IMR-90 (cell line): ENCODE measurements around the gene LBHD2.

Experiments used
- CEBPB ChIP-seq: IDR thresholded peaks from 2 replicates; pipeline ENCODE4 v1.6.1; 2012; ENCODE audit warnings: low read depth, low read length, improper control_type of control experiment
- POLR2A ChIP-seq: IDR thresholded peaks from 2 replicates; pipeline ENCODE4 v1.6.1; 2012; ENCODE audit warnings: mild to moderate bottlenecking, low read depth, low read length
- USF2 ChIP-seq: fragments of 150-350 bp; IDR thresholded peaks from 2 replicates; pipeline ENCODE4 v1.6.1; 2017; ENCODE audit warnings: mild to moderate bottlenecking, antibody characterized with exemption, low read length, low read depth
- TF ChIP-seq, protein P1 (sequence below): conservative IDR thresholded peaks from 2 replicates; pipeline ENCODE4 v1.5.1; 2012; ENCODE audit warnings: mild to moderate bottlenecking, low read depth, low read length, improper control_type of control experiment

DNA sequence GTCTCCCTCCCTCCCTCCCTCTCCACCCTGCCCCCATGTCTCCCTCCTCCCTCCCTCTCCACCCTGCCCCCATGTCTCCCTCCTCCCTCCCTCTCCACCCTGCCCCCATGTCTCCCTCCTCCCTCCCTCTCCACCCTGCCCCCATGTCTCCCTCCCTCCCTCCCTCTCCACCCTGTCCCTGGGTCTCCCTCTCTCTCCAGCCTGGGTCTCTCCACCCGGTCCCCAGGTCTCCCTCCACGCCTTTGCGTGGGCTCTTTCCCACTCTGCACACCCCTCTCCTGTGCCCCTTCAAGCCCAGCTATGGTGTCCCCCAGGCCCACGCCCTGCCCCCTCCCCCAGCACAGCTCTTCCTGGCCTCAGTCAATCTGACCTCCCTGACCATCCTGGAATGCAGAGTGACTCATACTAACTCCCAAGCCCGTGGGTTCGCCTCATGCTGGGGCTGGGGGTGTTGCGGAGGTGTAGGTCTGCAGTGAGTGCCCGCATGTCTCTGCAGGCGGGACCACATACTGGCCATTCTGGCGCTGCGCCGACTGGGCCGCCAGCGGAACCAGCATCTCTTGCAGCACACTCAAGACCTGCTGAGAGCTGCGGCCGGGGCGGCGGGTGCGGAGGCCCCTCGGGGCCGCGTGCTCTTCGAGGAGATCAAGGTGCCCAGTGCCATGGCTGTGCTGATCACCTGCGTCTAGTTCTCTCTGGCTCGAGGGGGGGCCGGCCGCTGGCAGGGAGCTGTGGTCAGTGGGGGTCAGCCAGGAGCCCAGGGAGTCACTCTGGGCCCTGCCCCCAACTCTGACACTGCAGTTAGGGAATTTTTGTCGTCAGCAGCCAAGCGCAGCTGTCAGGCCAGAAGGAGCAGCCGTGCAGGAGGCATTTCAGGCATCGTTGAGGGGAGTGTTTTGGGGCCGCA, 25.8 kb downstream of the LBHD2 start:
- TF ChIP-seq, protein P1, sequence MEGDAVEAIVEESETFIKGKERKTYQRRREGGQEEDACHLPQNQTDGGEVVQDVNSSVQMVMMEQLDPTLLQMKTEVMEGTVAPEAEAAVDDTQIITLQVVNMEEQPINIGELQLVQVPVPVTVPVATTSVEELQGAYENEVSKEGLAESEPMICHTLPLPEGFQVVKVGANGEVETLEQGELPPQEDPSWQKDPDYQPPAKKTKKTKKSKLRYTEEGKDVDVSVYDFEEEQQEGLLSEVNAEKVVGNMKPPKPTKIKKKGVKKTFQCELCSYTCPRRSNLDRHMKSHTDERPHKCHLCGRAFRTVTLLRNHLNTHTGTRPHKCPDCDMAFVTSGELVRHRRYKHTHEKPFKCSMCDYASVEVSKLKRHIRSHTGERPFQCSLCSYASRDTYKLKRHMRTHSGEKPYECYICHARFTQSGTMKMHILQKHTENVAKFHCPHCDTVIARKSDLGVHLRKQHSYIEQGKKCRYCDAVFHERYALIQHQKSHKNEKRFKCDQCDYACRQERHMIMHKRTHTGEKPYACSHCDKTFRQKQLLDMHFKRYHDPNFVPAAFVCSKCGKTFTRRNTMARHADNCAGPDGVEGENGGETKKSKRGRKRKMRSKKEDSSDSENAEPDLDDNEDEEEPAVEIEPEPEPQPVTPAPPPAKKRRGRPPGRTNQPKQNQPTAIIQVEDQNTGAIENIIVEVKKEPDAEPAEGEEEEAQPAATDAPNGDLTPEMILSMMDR = no peak
- no peak for TF ChIP-seq POLR2A
- TF ChIP-seq USF2 = 0 out of 2 replicates have a peak, but pooled peaks have one; percentile 1
- TF ChIP-seq CEBPB = no peak
